Thyroid gland (tissue), 4 donors: ENCODE data around the gene ZSCAN22.

ENCODE experiments used
- CTCF ChIP-seq, 6 experiments: fragments of 200-600 bp in 3 of 6; fragments of 450-650 bp in 3 of 6; sonication (generic) in 3 of 6; IDR thresholded peaks; one replicate each; pipeline ENCODE4 v1.5.1; 2016 to 2019; ENCODE audit warnings: antibody characterized with exemption in 6 of 6, mild to moderate bottlenecking in 2 of 6, inconsistent platforms in 1 of 6, moderate library complexity in 1 of 6
- POLR2A ChIP-seq, 2 donors: fragments of 450-650 bp; IDR thresholded peaks; one replicate each; pipeline ENCODE4 v1.6.1; 2017; ENCODE audit warnings: antibody characterized with exemption in 2 of 2, mild to moderate bottlenecking in 2 of 2, moderate library complexity in 1 of 2

DNA sequence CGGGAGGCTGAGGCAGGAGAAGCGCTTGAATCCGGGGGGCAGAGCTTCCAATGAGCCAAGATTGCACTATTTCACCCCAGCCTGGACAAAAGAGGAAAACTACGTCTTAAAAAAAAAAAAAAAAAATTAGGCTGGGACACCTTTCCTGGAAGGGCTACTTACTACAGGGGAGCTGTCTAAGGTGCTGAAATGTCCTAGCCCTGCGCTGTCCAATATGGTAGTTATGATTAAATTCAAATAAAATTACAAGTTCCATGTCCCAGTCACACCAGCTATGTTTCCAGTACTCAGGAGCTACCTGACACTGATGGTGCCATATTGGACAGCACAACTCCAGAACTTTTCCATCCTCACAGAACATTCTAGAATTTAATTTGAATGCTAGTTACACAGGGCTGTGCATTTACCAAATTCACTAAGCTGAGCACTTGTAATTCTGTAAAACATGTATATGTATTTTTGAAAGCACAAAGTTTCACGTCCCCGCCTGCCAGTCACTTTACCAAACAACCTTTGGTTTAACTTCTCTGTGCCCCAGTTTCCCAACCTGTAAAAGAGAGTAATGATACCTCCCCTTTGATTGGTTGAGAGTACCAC, 9.2 kb upstream of the ZSCAN22 start:
- TF ChIP-seq CTCF (IDR thresholded peaks at IDR 0.05): no peak
- no peak for TF ChIP-seq POLR2A (IDR thresholded peaks at IDR 0.05)
